Panc1 (cell line): ENCODE results near the gene STPG4. TPM values are rescaled to one million over a fixed set of nuclear protein-coding genes. Genes with fewer than 3 reads are reported as not detected.

Experiments
- ATAC-seq: fragments of 200-7000 bp; cut with Tn5 transposase; 2 replicates; pipeline ENCODE4 v1.9.1; 2020; ENCODE audit warnings: mild to moderate bottlenecking, moderate library complexity
- BruUV-seq: library from RNA; stranded (reverse); fragments of 400-500 nt; replicated peaks from 2 replicates; lab custom pipeline; 2021; lab: Mats Ljungman, UMichigan
- CTCF ChIA-PET: fragments of 300-600 bp; sonication (Branson Sonifier 250); formaldehyde crosslinking; loops from one replicate; lab custom pipeline; 2022; ENCODE audit warnings: antibody characterized with exemption; lab: Charles Lee
- POLR2A ChIA-PET: fragments of 300-600 bp; sonication (Branson Sonifier 250); formaldehyde crosslinking; loops from one replicate; lab custom pipeline; 2022; ENCODE audit warnings: antibody characterized with exemption; lab: Charles Lee
- DNase-seq: peaks from one replicate; pipeline ENCODE4 v3.0.0-alpha.2; 2010; ENCODE audit warnings: low read depth, low spot score
- H3K27ac ChIP-seq: 2 replicates; pipeline ENCODE4 v1.5.1; 2011; ENCODE audit warnings: mild to moderate bottlenecking, low read length, inconsistent platforms
- H3K27me3 ChIP-seq: fragments of 200-500 bp; sonication (Bioruptor generic); 2 replicates; pipeline ENCODE4 v1.6.0; 2014; ENCODE audit warnings: low read length, inconsistent platforms; ENCODE audit not compliant: control insufficient read depth, insufficient read depth
- H3K36me3 ChIP-seq: fragments of 200-500 bp; sonication (Bioruptor generic); 2 replicates; pipeline ENCODE4 v1.5.1; 2014; ENCODE audit warnings: inconsistent platforms, mild to moderate bottlenecking, low read length, moderate library complexity; ENCODE audit not compliant: control insufficient read depth, insufficient read depth
- H3K4me1 ChIP-seq: 2 replicates; pipeline ENCODE4 v1.5.1; 2011; ENCODE audit warnings: inconsistent platforms, mild to moderate bottlenecking, low read length, moderate library complexity; ENCODE audit not compliant: control insufficient read depth, insufficient read depth
- H3K4me3 ChIP-seq, 2 experiments: 2 replicates each; pipeline ENCODE4 v1.5.1; 2011 to 2012; ENCODE audit warnings: low read depth in 2 of 2, low read length in 2 of 2, mild to moderate bottlenecking in 2 of 2, inconsistent platforms in 1 of 2, moderate library complexity in 1 of 2
- H3K9me3 ChIP-seq: fragments of 200-500 bp; sonication (Bioruptor generic); 2 replicates; pipeline ENCODE4 v1.5.1; 2014; ENCODE audit warnings: low read depth, mild to moderate bottlenecking, inconsistent platforms, low read length, moderate library complexity; ENCODE audit not compliant: control insufficient read depth, insufficient read depth
- POLR2AphosphoS5 ChIP-seq: IDR thresholded peaks from 2 replicates; pipeline ENCODE4 v1.6.1; 2012; ENCODE audit warnings: mild to moderate bottlenecking, low read depth, low read length, moderate library complexity
- REST ChIP-seq, 2 experiments: IDR thresholded peaks; 2 replicates each; pipeline ENCODE4 v1.6.1; 2011 to 2012; ENCODE audit warnings: low read depth in 2 of 2, control low read depth in 1 of 2, low read length in 1 of 2, mild to moderate bottlenecking in 1 of 2, moderate library complexity in 1 of 2; ENCODE audit not compliant: insufficient read depth in 1 of 2
- SIN3A ChIP-seq: IDR thresholded peaks from 2 replicates; pipeline ENCODE4 v1.6.1; 2012; ENCODE audit warnings: low read depth, mild to moderate bottlenecking, low read length, moderate library complexity, borderline replicate concordance; ENCODE audit not compliant: insufficient read depth
- TCF7L2 ChIP-seq: IDR thresholded peaks from 2 replicates; pipeline ENCODE4 v1.6.1; 2011; ENCODE audit warnings: mild to moderate bottlenecking, low read depth, low read length, inconsistent platforms
- in situ Hi-C: cut with HindIII; loops from 2 replicates; pipeline ENCODE4 v1.10.0; 2016; ENCODE audit warnings: low sequenced_read_pairs, low pct_unique_long_range_greater_than_20kb
- intact Hi-C: fragments of 100-400 bp; cut with micrococcal nuclease; formaldehyde crosslinking; loops from one replicate; pipeline ENCODE4 v1.10.0; 2022; ENCODE audit not compliant: unreplicated experiment
- total RNA-seq: library from RNA; stranded (reverse); gene quantifications from one replicate; pipeline ENCODE4 v1.2.1, GENCODE V29; 2021; ENCODE audit not compliant: unreplicated experiment
- TF ChIP-seq, protein P1 (sequence below): fragments of 450-650 bp; IDR thresholded peaks from 2 replicates; pipeline ENCODE4 v1.5.1; 2017; ENCODE audit warnings: mild to moderate bottlenecking

Gene STPG4
- total RNA-seq, 1 experiment from 2014 or later, result 0.36 TPM

GRCh38 chr2:47097563-47097962 lies 57.5 kb downstream of the STPG4 start:
- BruUV-seq, result no TSS peak
- ChIA-PET POLR2A (interaction anchor here (0.5 kb wide), 1 partner anchor 120 kb away, joined by 3 read pairs; no protein-coding TSS in a partner anchor), CTCF (no interaction called here)
- intact Hi-C loops, result no loop called here
- no peaks in the 10 kb centered on the region for H3K36me3 ChIP-seq
- no peak for TF ChIP-seq POLR2AphosphoS5
- TF ChIP-seq, protein P1, sequence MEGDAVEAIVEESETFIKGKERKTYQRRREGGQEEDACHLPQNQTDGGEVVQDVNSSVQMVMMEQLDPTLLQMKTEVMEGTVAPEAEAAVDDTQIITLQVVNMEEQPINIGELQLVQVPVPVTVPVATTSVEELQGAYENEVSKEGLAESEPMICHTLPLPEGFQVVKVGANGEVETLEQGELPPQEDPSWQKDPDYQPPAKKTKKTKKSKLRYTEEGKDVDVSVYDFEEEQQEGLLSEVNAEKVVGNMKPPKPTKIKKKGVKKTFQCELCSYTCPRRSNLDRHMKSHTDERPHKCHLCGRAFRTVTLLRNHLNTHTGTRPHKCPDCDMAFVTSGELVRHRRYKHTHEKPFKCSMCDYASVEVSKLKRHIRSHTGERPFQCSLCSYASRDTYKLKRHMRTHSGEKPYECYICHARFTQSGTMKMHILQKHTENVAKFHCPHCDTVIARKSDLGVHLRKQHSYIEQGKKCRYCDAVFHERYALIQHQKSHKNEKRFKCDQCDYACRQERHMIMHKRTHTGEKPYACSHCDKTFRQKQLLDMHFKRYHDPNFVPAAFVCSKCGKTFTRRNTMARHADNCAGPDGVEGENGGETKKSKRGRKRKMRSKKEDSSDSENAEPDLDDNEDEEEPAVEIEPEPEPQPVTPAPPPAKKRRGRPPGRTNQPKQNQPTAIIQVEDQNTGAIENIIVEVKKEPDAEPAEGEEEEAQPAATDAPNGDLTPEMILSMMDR, result no peak
- TF ChIP-seq REST (IDR thresholded peaks at IDR 0.05; ENCODE audit: insufficient read depth in 1 of 2, low read depth in 2 of 2, low read length in 1 of 2), result no peak
- no peak for TF ChIP-seq TCF7L2
- TF ChIP-seq SIN3A, result no peak
- no peaks in the 10 kb centered on the region for H3K9me3 ChIP-seq
- H3K27ac ChIP-seq, result no peak overlapping the region
- no peak overlapping the region for H3K4me3 ChIP-seq
- in situ Hi-C loops, result no loop called here
- DNase-seq, result no peak
- H3K27me3 ChIP-seq, result no peaks in the 10 kb centered on the region
- ATAC-seq, result no peak
- no peaks in the 10 kb centered on the region for H3K4me1 ChIP-seq

GRCh38 chr2:47096451-47096850 lies 58.7 kb downstream of the STPG4 start:
- ATAC-seq, result no peak
- no peaks in the 10 kb centered on the region for H3K9me3 ChIP-seq
- no peak overlapping the region for H3K27ac ChIP-seq
- H3K36me3 ChIP-seq, result no peaks in the 10 kb centered on the region
- no peaks in the 10 kb centered on the region for H3K27me3 ChIP-seq
- no peak for TF ChIP-seq TCF7L2
- TF ChIP-seq, protein P1, result no peak
- no peak for TF ChIP-seq REST (IDR thresholded peaks at IDR 0.05; ENCODE audit: insufficient read depth in 1 of 2, low read depth in 2 of 2, low read length in 1 of 2)
- ChIA-PET POLR2A (no interaction called here), CTCF (interaction anchor here (0.7 kb wide), 1 partner anchor 239 kb away, joined by 4 read pairs; no protein-coding TSS in a partner anchor)
- intact Hi-C loops (no loop called here), in situ Hi-C loops (no loop called here)
- no TSS peak for BruUV-seq
- H3K4me1 ChIP-seq, result no peaks in the 10 kb centered on the region
- no peak overlapping the region for H3K4me3 ChIP-seq
- DNase-seq, result no peak
